HepG2 (cell line): ENCODE results near the gene CARS1. TPM values are rescaled to one million over a fixed set of nuclear protein-coding genes. Genes with fewer than 3 reads are reported as not detected.
A peak's percentile ranks its signal among the peaks of the same experiment; 100 is the strongest.

Experiments
- ETV5 ChIP-seq: IDR thresholded peaks from 2 replicates; pipeline ENCODE4 v1.6.1; 2018; ENCODE audit warnings: missing biosample characterization, missing genetic modification reagents, inconsistent platforms, borderline replicate concordance
- FOXA3 ChIP-seq: IDR thresholded peaks from 2 replicates; pipeline ENCODE4 v1.6.1; 2016; ENCODE audit warnings: missing genetic modification reagents, missing compliant biosample characterization
- GABPB1 ChIP-seq: IDR thresholded peaks from 2 replicates; pipeline ENCODE4 v1.6.1; 2016; ENCODE audit warnings: mild to moderate bottlenecking, missing genetic modification reagents, moderate library complexity, missing compliant biosample characterization
- HMGXB4 ChIP-seq, 2 experiments: sonication (generic) in 1 of 2; formaldehyde crosslinking in 1 of 2; IDR thresholded peaks; 2 replicates each; pipeline versions ENCODE4 v1.4.0 to v1.6.1; 2018 to 2020; ENCODE audit warnings: missing genetic modification reagents in 2 of 2, borderline replicate concordance in 1 of 2, low read depth in 1 of 2, mild to moderate bottlenecking in 1 of 2, missing biosample characterization in 1 of 2
- KDM3A ChIP-seq: IDR thresholded peaks from 2 replicates; pipeline ENCODE4 v1.6.1; 2018; ENCODE audit warnings: low read depth, missing compliant biosample characterization
- KDM4B ChIP-seq: sonication (generic); formaldehyde crosslinking; IDR thresholded peaks from 2 replicates; pipeline ENCODE4 v1.4.0; 2020; ENCODE audit warnings: missing genetic modification reagents
- MAX ChIP-seq: IDR thresholded peaks from 2 replicates; pipeline ENCODE4 v1.6.1; 2012; ENCODE audit warnings: inconsistent platforms
- MYC ChIP-seq: sonication (generic); formaldehyde crosslinking; IDR thresholded peaks from 2 replicates; pipeline ENCODE4 v1.9.0; 2021; ENCODE audit warnings: missing genetic modification reagents, borderline replicate concordance
- NONO ChIP-seq, 2 experiments: fragments of 450-650 bp in 1 of 2; sonication (generic) in 1 of 2; formaldehyde crosslinking in 1 of 2; IDR thresholded peaks in 1 of 2; conservative IDR thresholded peaks in 1 of 2; 2 replicates each; pipeline versions ENCODE4 v1.6.1 to v1.8.0; 2017 to 2022; ENCODE audit warnings: mild to moderate bottlenecking in 1 of 2, missing genetic modification reagents in 1 of 2, moderate library complexity in 1 of 2
- SALL1 ChIP-seq: sonication (generic); formaldehyde crosslinking; IDR thresholded peaks from 2 replicates; pipeline ENCODE4 v1.8.0; 2022; ENCODE audit warnings: mild to moderate bottlenecking, missing genetic modification reagents
- SMC3 ChIP-seq: IDR thresholded peaks from 2 replicates; pipeline ENCODE4 v1.6.1; 2011; ENCODE audit warnings: low read length, improper control_type of control experiment
- SP2 ChIP-seq: sonication (generic); formaldehyde crosslinking; IDR thresholded peaks from 2 replicates; pipeline ENCODE4 v1.5.1; 2020; ENCODE audit warnings: mild to moderate bottlenecking, missing genetic modification reagents
- THAP11 ChIP-seq: IDR thresholded peaks from 2 replicates; pipeline ENCODE4 v1.6.1; 2016; ENCODE audit warnings: missing biosample characterization, missing genetic modification reagents
- THRA ChIP-seq: sonication (generic); formaldehyde crosslinking; IDR thresholded peaks from 2 replicates; pipeline ENCODE4 v1.4.0; 2020; ENCODE audit warnings: missing genetic modification reagents, borderline replicate concordance
- YY1 ChIP-seq: IDR thresholded peaks from 2 replicates; pipeline ENCODE4 v1.6.1; 2011; ENCODE audit warnings: low read length, low read depth, moderate library complexity, mild to moderate bottlenecking; ENCODE audit not compliant: insufficient read depth, insufficient replicate concordance
- ZHX1 ChIP-seq: sonication (generic); formaldehyde crosslinking; IDR thresholded peaks from 2 replicates; pipeline ENCODE4 v1.8.1; 2022; ENCODE audit warnings: low read depth, mild to moderate bottlenecking, missing genetic modification reagents
- ZNF263 ChIP-seq: sonication (generic); formaldehyde crosslinking; IDR thresholded peaks from 2 replicates; pipeline ENCODE4 v1.4.0; 2020; ENCODE audit warnings: missing genetic modification reagents
- ZNF576 ChIP-seq: sonication (generic); formaldehyde crosslinking; IDR thresholded peaks from 2 replicates; pipeline ENCODE4 v1.4.0; 2020; ENCODE audit warnings: mild to moderate bottlenecking, missing genetic modification reagents
- ZSCAN21 ChIP-seq: sonication (generic); formaldehyde crosslinking; IDR thresholded peaks from 2 replicates; pipeline ENCODE4 v1.8.0; 2022; ENCODE audit warnings: mild to moderate bottlenecking, missing genetic modification reagents, moderate library complexity, borderline replicate concordance
- polyA plus RNA-seq, 8 experiments: library from polyadenylated mRNA; depleted of rRNA in 3 of 8; stranded (reverse) in 7 of 8; unstranded in 1 of 8; fragments of >200 nt; fragmentation: Illumina TruSeq in 4 of 8; extraction: Trizol in 4 of 8; gene quantifications; 2 replicates each; pipeline versions ENCODE4 v1.2.1 to v1.2.3, GENCODE V29; 2011 to 2016; ENCODE audit warnings: low read depth in 4 of 8, missing spikeins in 1 of 8, mixed read lengths in 1 of 8; ENCODE audit not compliant: insufficient read depth in 1 of 8
- total RNA-seq, 5 experiments: library from RNA; depleted of rRNA; stranded (reverse); fragments of >200 nt; fragmentation: Illumina TruSeq; extraction: Trizol; gene quantifications; 2 replicates each; pipeline ENCODE4 v1.2.3, GENCODE V29; 2016; ENCODE audit warnings: low read depth in 1 of 5

Gene CARS1
- total and polyA plus RNA-seq, 2 of the 13 experiments (the other 11 are each of a cell fraction or from before 2014, with no cell fraction given) = 33.8 to 47.0 TPM

- TF ChIP-seq ZNF576 (CRISPR knock-in tag) (peak; percentile 98), NONO (IDR thresholded peaks at IDR 0.05) (no peak), NONO (CRISPR knock-in tag; conservative IDR thresholded peaks at IDR 0.05) (peak; percentile 41; the same call in 1 of the 2 replicates), YY1 (peak; percentile 46), ZHX1 (CRISPR knock-in tag) (no peak), SALL1 (CRISPR knock-in tag) (peak; percentile 38; the same call in 1 of the 2 replicates), THRA (CRISPR knock-in tag) (0 out of 2 replicates have a peak, but pooled peaks have one; percentile 14), GABPB1 (CRISPR knock-in tag) (peak; percentile 56; the same call in 1 of the 2 replicates), SP2 (no peak), ZNF263 (CRISPR knock-in tag) (0 out of 2 replicates have a peak, but pooled peaks have one; percentile 15), HMGXB4 (CRISPR knock-in tag; IDR thresholded peaks at IDR 0.05; ENCODE audit: borderline replicate concordance in 1 of 2, low read depth in 1 of 2) (peak; percentile 20 to 73; a peak in 2 of 4 replicates), ETV5 (CRISPR knock-in tag) (0 out of 2 replicates have a peak, but pooled peaks have one; percentile 45), KDM4B (CRISPR knock-in tag) (peak; percentile 39; the same call in 1 of the 2 replicates), THAP11 (CRISPR knock-in tag) (0 out of 2 replicates have a peak, but pooled peaks have one; percentile 41), KDM3A (CRISPR knock-in tag) (peak; percentile 77; the same call in 1 of the 2 replicates), ZSCAN21 (CRISPR knock-in tag) (0 out of 2 replicates have a peak, but pooled peaks have one; percentile 62), SMC3 (peak; percentile 68), MYC (peak; percentile 50; the same call in 1 of the 2 replicates), FOXA3 (peak; percentile 26; the same call in 1 of the 2 replicates), MAX (peak; percentile 28; the same call in 1 of the 2 replicates)
Observed at GRCh38 chr11:3091846-3092602, 34.8 kb upstream of the CARS1 start (continued).
